Measurements from ENCODE around the gene MYL5. TPM values are rescaled to one million over a fixed set of nuclear protein-coding genes. Genes with fewer than 3 reads are reported as not detected.

MYL5 gene
- total RNA-seq, 1 donor from 2014 or later, result 17.5 TPM

DNA sequence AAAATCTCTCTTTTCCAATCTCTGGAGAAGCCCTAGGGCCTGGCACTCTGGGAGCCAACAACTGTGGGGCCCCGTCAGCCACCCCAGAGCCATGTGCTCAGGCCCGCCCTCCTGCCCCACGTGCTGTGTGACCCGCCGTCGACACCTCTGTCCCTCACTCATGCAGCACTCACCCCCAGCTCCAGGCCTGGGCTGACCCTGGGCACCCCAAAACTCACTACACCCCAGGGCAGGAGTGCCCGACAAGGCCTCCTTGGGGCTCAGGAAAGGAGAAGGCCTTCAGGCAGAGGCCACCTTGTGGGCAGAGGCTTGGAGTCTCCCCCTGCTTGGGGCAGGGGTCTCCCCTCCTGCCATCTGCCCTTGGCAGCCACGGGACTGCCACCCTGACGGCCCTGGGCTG, 5.7 kb downstream of the MYL5 start:
- Mint-ChIP-seq H3K9me3 (ENCODE audit: unreplicated experiment) (no peaks in the 10 kb centered on the region), H3K27ac (ENCODE audit: unreplicated experiment) (no peak overlapping the region), H3K36me3 (ENCODE audit: low read depth, unreplicated experiment) (peaks cover 2% of the 10 kb centered on the region), H3K27me3 (ENCODE audit: low read depth, unreplicated experiment) (peaks cover under 1% of the 10 kb centered on the region), H3K4me1 (ENCODE audit: low read depth, unreplicated experiment) (peaks cover 10% of the 10 kb centered on the region), H3K4me3 (ENCODE audit: unreplicated experiment) (peak overlapping the region; percentile 40)
- FAIRE-seq, result no peak
- no peak overlapping the region for H3K4me3 ChIP-seq (ENCODE audit: insufficient read depth, low read depth, low read length)
- no peaks in the 10 kb centered on the region for H3K36me3 ChIP-seq (ENCODE audit: insufficient read depth, low read length)
- H4K20me1 ChIP-seq (ENCODE audit: insufficient read depth, low read length), result no peaks in the 10 kb centered on the region
- H3K4me2 ChIP-seq (ENCODE audit: low read length), result no peak overlapping the region
- H3K27ac ChIP-seq (ENCODE audit: low read depth, low read length), result no peak overlapping the region
- H2AFZ ChIP-seq (ENCODE audit: low read depth, low read length), result no peak overlapping the region
- peaks cover 10% of the 10 kb centered on the region for H3K4me1 ChIP-seq (ENCODE audit: insufficient read depth, low read length)
- H3K27me3 ChIP-seq (ENCODE audit: insufficient read depth, low read length), result no peaks in the 10 kb centered on the region
- no peak for DNase-seq (ENCODE audit: low read depth)
- H3K9me3 ChIP-seq (ENCODE audit: insufficient read depth, low read depth, low read length), result no peaks in the 10 kb centered on the region
- H3K9ac ChIP-seq (ENCODE audit: low read length), result no peak overlapping the region
- TF ChIP-seq EZH2 (IDR thresholded peaks at IDR 0.05; ENCODE audit: insufficient read depth, low read length), result no peak
- TF ChIP-seq, protein P1, sequence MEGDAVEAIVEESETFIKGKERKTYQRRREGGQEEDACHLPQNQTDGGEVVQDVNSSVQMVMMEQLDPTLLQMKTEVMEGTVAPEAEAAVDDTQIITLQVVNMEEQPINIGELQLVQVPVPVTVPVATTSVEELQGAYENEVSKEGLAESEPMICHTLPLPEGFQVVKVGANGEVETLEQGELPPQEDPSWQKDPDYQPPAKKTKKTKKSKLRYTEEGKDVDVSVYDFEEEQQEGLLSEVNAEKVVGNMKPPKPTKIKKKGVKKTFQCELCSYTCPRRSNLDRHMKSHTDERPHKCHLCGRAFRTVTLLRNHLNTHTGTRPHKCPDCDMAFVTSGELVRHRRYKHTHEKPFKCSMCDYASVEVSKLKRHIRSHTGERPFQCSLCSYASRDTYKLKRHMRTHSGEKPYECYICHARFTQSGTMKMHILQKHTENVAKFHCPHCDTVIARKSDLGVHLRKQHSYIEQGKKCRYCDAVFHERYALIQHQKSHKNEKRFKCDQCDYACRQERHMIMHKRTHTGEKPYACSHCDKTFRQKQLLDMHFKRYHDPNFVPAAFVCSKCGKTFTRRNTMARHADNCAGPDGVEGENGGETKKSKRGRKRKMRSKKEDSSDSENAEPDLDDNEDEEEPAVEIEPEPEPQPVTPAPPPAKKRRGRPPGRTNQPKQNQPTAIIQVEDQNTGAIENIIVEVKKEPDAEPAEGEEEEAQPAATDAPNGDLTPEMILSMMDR (IDR thresholded peaks at IDR 0.05; ENCODE audit: insufficient read depth, low read depth, low read length), result no peak
- H3K79me2 ChIP-seq (ENCODE audit: insufficient read depth, low read length), result peaks cover 5% of the 10 kb centered on the region

DNA sequence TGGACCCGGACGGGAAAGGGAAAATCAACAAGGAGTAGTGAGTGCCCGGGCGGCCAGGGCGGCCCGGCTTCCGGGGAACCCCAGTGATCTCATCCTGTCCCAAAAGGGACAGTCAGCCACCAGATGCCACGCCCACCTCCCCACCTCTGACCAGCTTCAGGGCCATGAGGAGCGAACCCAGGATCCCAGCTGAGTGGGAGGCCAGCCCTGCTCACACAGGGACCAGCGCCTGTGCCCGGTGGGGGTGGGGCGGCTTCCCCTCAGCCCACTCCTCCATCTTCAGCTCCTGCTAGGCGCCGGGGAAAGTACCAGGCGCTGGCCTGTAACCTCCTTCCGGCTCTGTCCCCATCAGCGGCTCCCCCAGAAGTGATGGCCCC, 6.2 kb downstream of the MYL5 start:
- Mint-ChIP-seq H3K4me3 (ENCODE audit: unreplicated experiment) (peak overlapping the region; percentile 40), H3K27ac (ENCODE audit: unreplicated experiment) (no peak overlapping the region), H3K27me3 (ENCODE audit: low read depth, unreplicated experiment) (peaks cover 3% of the 10 kb centered on the region), H3K36me3 (ENCODE audit: low read depth, unreplicated experiment) (peaks cover 4% of the 10 kb centered on the region), H3K9me3 (ENCODE audit: unreplicated experiment) (no peaks in the 10 kb centered on the region), H3K4me1 (ENCODE audit: low read depth, unreplicated experiment) (peaks cover 14% of the 10 kb centered on the region)
- no peak overlapping the region for H3K9ac ChIP-seq (ENCODE audit: low read length)
- H3K9me3 ChIP-seq (ENCODE audit: insufficient read depth, low read depth, low read length), result no peaks in the 10 kb centered on the region
- peaks cover under 1% of the 10 kb centered on the region for H3K79me2 ChIP-seq (ENCODE audit: insufficient read depth, low read length)
- no peaks in the 10 kb centered on the region for H3K36me3 ChIP-seq (ENCODE audit: insufficient read depth, low read length)
- no peaks in the 10 kb centered on the region for H4K20me1 ChIP-seq (ENCODE audit: insufficient read depth, low read length)
- no peaks in the 10 kb centered on the region for H3K27me3 ChIP-seq (ENCODE audit: insufficient read depth, low read length)
- no peak for FAIRE-seq
- no peak for DNase-seq (ENCODE audit: low read depth)
- H3K4me3 ChIP-seq (ENCODE audit: insufficient read depth, low read depth, low read length), result peak overlapping the region; percentile 17
- peak overlapping the region; percentile 80 for H3K4me2 ChIP-seq (ENCODE audit: low read length)
- H2AFZ ChIP-seq (ENCODE audit: low read depth, low read length), result peak overlapping the region; percentile 52
- peaks cover 6% of the 10 kb centered on the region for H3K4me1 ChIP-seq (ENCODE audit: insufficient read depth, low read length)
- TF ChIP-seq, protein P1 (IDR thresholded peaks at IDR 0.05; ENCODE audit: insufficient read depth, low read depth, low read length), result no peak
- TF ChIP-seq EZH2 (IDR thresholded peaks at IDR 0.05; ENCODE audit: insufficient read depth, low read length), result no peak
- H3K27ac ChIP-seq (ENCODE audit: low read depth, low read length), result no peak overlapping the region

DNA sequence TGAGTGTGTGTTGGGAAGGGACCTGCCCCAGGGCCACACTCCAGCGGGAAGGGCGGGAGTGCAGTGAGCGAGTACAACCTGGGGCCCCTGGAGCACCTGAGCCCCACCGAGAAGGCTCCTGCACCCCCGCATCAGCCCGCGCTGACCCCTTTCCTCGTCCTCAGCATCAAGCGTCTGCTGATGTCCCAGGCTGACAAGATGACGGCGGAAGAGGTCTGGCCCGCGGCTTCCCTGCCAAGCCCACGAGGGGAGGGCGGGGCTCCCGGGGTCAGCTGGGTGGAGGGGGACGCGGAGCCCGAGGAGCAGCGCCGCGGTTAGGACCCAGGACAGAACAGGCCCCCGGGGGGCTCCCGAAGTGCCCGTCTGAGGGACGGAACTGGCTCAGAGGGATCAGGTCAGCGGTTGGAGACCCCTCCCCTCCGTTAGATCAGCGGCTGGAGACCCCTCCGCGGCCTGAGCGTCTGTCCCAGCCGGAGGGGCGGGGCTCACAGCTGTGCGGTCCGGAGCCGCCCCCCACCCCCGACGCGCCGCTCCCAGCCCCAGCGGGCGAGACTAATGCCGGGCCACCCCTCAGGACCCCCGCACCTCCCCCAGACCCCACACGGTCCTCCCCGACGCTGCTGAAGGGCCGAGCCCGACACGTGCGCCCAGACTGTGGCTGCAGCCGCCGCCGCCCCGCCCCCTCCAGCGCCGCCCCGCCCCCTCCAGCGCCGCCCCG, 6.7 kb downstream of the MYL5 start:
- Histone ChIP-seq H3K4me3 (ENCODE audit: insufficient read depth, low read depth, low read length) (peak overlapping the region; percentile 17), H3K27me3 (ENCODE audit: insufficient read depth, low read length) (no peaks in the 10 kb centered on the region), H3K9ac (ENCODE audit: low read length) (no peak overlapping the region), H3K79me2 (ENCODE audit: insufficient read depth, low read length) (no peaks in the 10 kb centered on the region), H2AFZ (ENCODE audit: low read depth, low read length) (peak overlapping the region; percentile 52), H3K4me1 (ENCODE audit: insufficient read depth, low read length) (peaks cover 6% of the 10 kb centered on the region), H3K9me3 (ENCODE audit: insufficient read depth, low read depth, low read length) (no peaks in the 10 kb centered on the region), H3K4me2 (ENCODE audit: low read length) (peak overlapping the region; percentile 80), H3K27ac (ENCODE audit: low read depth, low read length) (no peak overlapping the region), H4K20me1 (ENCODE audit: insufficient read depth, low read length) (no peaks in the 10 kb centered on the region), H3K36me3 (ENCODE audit: insufficient read depth, low read length) (no peaks in the 10 kb centered on the region)
- H3K9me3 Mint-ChIP-seq (ENCODE audit: unreplicated experiment), result no peaks in the 10 kb centered on the region
- no peak overlapping the region for H3K27ac Mint-ChIP-seq (ENCODE audit: unreplicated experiment)
- peaks cover 15% of the 10 kb centered on the region for H3K4me1 Mint-ChIP-seq (ENCODE audit: low read depth, unreplicated experiment)
- no peak overlapping the region for H3K4me3 Mint-ChIP-seq (ENCODE audit: unreplicated experiment)
- FAIRE-seq, result no peak
- no peak for DNase-seq (ENCODE audit: low read depth)
- peaks cover 4% of the 10 kb centered on the region for H3K36me3 Mint-ChIP-seq (ENCODE audit: low read depth, unreplicated experiment)
- H3K27me3 Mint-ChIP-seq (ENCODE audit: low read depth, unreplicated experiment), result peaks cover 3% of the 10 kb centered on the region
- TF ChIP-seq EZH2 (IDR thresholded peaks at IDR 0.05; ENCODE audit: insufficient read depth, low read length), result no peak
- TF ChIP-seq, protein P1 (IDR thresholded peaks at IDR 0.05; ENCODE audit: insufficient read depth, low read depth, low read length), result no peak
